AG04450 (cell line): Measurements from ENCODE around the gene FARS2. TPM values are rescaled to one million over a fixed set of nuclear protein-coding genes. Genes with fewer than 3 reads are reported as not detected.

Experiments used
- CTCF ChIA-PET: fragments of 300-600, 350-600 bp; formaldehyde crosslinking; extraction: SDS; loops from one replicate; lab custom pipeline; 2022; ENCODE audit warnings: antibody characterized with exemption, inconsistent platforms; lab: Charles Lee
- POLR2A ChIA-PET: fragments of 350-600 bp; formaldehyde crosslinking; extraction: SDS; loops from one replicate; lab custom pipeline; 2021; ENCODE audit warnings: antibody characterized with exemption, inconsistent platforms; lab: Yijun Ruan, JAX
- DNase-seq: peaks from one replicate; pipeline ENCODE4 v3.0.0-alpha.2; 2011; ENCODE audit warnings: low read depth, low spot score
- H3K27ac ChIP-seq: one replicate; pipeline ENCODE4 v1.5.1; 2012; ENCODE audit warnings: low read depth, low read length, control low read depth
- H3K27me3 ChIP-seq: one replicate; pipeline ENCODE4 v1.6.0; 2012; ENCODE audit warnings: low read length; ENCODE audit not compliant: control insufficient read depth, insufficient read depth
- H3K4me3 ChIP-seq: 2 replicates; pipeline ENCODE4 v1.5.1; 2011; ENCODE audit warnings: mild to moderate bottlenecking, low read depth, low read length, control low read depth
- H3K9me3 ChIP-seq: 2 replicates; pipeline ENCODE4 v1.5.1; 2012; ENCODE audit warnings: low read length; ENCODE audit not compliant: control insufficient read depth, insufficient read depth
- polyA plus RNA-seq: library from polyadenylated mRNA; depleted of rRNA; stranded (reverse); fragments of >200 nt; gene quantifications from 2 replicates; pipeline ENCODE4 v1.2.3, GENCODE V29; 2011
- TF ChIP-seq, protein P1 (sequence below): IDR thresholded peaks from 2 replicates; pipeline ENCODE4 v1.5.1; 2011; ENCODE audit warnings: low read depth, low read length, control low read depth, inconsistent platforms

FARS2 gene
- polyA plus RNA-seq, 1 experiment: 14.0 TPM

DNA sequence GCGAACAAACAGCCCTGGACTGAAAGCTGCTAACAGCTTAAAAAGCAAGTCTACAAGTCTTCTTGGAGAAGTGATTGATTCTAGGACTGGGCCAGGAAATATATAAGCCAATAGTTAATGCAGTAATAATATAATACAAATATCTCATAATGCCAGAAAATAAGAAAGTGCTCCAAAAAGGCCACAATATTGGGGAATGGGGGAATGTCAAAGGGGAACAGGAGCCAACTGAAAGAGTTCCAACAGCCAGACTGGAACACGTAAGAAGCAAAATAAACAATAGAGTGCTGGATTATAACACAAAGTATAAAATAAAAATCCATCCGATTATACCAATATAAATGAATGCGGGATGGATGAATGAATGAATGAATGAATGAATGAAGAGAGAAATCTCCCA, 449.6 kb downstream of the FARS2 start:
- no peaks in the 10 kb centered on the region for H3K9me3 ChIP-seq
- H3K27ac ChIP-seq: no peak overlapping the region
- CTCF ChIA-PET: no interaction called here
- no peaks in the 10 kb centered on the region for H3K27me3 ChIP-seq
- DNase-seq: no peak
- TF ChIP-seq, protein P1, sequence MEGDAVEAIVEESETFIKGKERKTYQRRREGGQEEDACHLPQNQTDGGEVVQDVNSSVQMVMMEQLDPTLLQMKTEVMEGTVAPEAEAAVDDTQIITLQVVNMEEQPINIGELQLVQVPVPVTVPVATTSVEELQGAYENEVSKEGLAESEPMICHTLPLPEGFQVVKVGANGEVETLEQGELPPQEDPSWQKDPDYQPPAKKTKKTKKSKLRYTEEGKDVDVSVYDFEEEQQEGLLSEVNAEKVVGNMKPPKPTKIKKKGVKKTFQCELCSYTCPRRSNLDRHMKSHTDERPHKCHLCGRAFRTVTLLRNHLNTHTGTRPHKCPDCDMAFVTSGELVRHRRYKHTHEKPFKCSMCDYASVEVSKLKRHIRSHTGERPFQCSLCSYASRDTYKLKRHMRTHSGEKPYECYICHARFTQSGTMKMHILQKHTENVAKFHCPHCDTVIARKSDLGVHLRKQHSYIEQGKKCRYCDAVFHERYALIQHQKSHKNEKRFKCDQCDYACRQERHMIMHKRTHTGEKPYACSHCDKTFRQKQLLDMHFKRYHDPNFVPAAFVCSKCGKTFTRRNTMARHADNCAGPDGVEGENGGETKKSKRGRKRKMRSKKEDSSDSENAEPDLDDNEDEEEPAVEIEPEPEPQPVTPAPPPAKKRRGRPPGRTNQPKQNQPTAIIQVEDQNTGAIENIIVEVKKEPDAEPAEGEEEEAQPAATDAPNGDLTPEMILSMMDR: no peak
- no peak overlapping the region for H3K4me3 ChIP-seq
- POLR2A ChIA-PET: no interaction called here

DNA sequence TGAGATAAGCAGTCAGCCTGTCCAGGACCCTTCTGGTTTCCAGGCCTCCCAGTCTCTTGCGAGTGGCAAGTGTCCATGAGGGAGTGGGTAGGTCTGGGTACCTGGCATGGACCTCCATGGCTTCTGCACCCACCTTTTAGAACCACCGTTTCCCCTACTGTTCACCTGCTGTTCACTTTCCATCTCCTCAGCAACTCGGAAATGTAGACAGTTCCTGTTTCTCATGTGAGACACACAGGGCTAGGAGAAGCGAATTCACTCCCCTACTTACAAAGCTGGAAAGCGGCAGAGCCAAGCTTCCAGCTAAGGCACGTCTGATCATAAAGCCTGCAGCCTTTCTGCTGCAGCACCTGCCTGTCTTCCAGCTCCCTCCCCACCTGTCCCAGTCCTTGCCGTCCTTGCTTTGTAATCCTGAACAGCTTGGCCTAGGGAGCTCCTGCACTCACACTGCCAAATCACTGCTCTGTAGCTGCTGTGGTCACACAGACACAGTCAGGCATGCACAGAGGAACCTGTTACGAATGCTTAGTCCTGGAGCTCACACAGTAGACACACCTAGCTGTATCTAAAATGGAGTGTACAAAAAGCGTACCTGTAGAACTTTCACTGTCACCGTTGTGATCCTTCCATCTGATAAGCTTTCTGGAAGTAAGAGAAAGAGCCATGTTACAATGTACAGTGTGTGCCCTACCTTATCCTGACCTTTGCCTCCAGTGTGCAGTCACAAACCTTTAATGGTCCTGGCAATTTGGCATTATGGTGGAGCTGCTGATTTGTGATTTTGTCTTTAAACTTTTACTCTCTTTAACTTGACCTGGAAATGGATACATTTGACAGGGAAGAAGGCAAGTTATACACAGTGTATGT, 451.3 kb downstream of the FARS2 start:
- H3K27ac ChIP-seq: no peak overlapping the region
- H3K27me3 ChIP-seq: no peaks in the 10 kb centered on the region
- POLR2A ChIA-PET: no interaction called here
- H3K9me3 ChIP-seq: no peaks in the 10 kb centered on the region
- TF ChIP-seq, protein P1: no peak
- no peak for DNase-seq
- H3K4me3 ChIP-seq: no peak overlapping the region
- CTCF ChIA-PET: no interaction called here

DNA sequence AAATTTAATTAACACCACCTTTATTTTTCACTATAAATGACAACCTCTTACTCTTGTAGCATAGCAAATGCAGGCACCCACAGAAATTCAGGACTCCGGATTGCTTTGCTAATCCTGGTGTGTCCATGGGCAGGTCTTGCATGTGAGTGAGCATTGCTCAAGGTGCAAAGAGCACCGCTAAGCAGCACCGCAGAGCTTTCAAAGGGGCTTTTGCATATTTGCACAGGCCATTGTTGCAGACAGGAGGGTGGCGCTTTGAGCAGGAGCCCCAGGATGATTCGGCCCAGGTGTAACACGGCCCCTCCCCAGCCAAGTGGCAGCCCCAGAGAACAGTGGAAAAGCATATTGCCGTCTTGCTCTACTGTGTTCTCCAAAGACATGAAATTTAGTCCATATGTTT, 452.2 kb downstream of the FARS2 start:
- H3K27me3 ChIP-seq: no peaks in the 10 kb centered on the region
- no peak overlapping the region for H3K27ac ChIP-seq
- TF ChIP-seq, protein P1: no peak
- POLR2A ChIA-PET: no interaction called here
- no peak for DNase-seq
- CTCF ChIA-PET: no interaction called here
- H3K9me3 ChIP-seq: no peaks in the 10 kb centered on the region
- H3K4me3 ChIP-seq: no peak overlapping the region

DNA sequence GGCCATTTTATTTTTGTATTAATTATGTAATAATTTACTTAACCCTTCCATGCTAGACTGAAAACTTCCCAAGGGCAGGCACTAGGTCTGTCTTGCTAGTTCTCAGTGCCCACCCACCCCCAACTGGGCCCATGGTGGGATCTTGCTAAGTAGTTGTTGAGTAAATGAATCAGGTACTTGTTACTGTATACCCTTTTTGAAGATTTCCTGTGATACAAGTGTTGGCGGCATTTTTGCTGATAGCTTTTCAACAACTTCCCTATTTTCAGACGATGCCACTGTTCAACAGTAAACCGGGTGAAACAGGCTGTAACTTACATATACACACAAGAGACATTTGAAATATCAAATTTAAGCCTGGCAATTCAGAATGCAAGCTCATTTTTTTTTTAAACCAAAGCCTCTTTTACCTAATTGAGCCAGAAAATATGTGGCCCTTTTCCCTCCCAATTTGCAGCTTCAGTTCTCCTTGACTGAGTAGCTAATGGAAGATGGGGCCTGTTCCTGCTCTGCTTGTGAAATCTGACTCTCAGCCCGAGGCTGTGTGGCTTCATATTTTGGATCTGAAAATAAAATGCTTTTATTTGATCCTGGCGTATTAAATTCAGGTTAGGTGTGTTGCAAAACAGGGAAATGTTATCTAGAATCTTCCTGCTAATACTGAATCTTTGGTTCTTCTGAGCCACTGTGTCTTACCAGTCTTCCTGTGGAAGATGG, 457.1 kb downstream of the FARS2 start:
- Histone ChIP-seq H3K27ac (no peak overlapping the region), H3K4me3 (no peak overlapping the region), H3K9me3 (no peaks in the 10 kb centered on the region), H3K27me3 (no peaks in the 10 kb centered on the region)
- ChIA-PET CTCF (no interaction called here), POLR2A (no interaction called here)
- TF ChIP-seq, protein P1: no peak
- DNase-seq: no peak
